ENCODE measurements around the gene ELMO1. TPM values are rescaled to one million over a fixed set of nuclear protein-coding genes. Genes with fewer than 3 reads are reported as not detected.

Gene ELMO1
- total RNA-seq, 6 donors from 2014 or later, result 51.4 to 204 (median 73.7) TPM

- Histone ChIP-seq H3K4me3 (no peak overlapping the region), H3K27me3 (no peaks in the 10 kb centered on the region), H3K9me3 (no peaks in the 10 kb centered on the region), H3K36me3 (no peaks in the 10 kb centered on the region), H3K4me1 (peaks cover 0 to 13% (median 7%) of the 10 kb centered on the region in 4 donors), H3K27ac (no peak overlapping the region)
- TF ChIP-seq EP300 (IDR thresholded peaks at IDR 0.05) (peak in 1 of 4 donors; percentile 66), POLR2A (IDR thresholded peaks at IDR 0.05) (no peak)
- DNase-seq (peak in 1 of 2 donors; percentile 74), ATAC-seq (ENCODE audit: low FRiP score in 2 of 2) (peak; percentile 61 to 75)
- WGBS, 2 donors, result 61 to 70% methylated on average over 3 of the region's 3 CpGs
Measured at GRCh38 chr7:36923943-36924436, 524.7 kb downstream of the ELMO1 start.

DNA sequence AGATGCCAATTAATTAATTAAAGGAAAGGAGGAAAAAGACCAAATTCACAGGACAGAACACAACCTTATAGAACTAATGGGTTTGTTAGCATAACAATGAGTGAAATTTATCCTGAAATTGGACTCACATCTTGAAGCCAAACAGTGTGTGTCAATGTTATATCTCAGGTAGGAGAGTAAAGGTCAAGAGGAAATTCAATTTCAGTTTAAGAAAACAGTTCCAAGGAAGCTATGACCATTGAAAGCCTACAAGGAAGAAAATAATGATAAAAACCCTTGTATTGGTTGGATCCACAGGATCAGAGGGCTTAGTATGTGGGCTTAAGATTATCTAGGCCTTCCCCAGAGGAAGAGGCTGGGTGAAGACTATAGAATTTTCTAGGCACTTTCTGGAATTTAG lies 525.5 kb downstream of the ELMO1 start:
- DNase-seq, result no peak
- Histone ChIP-seq H3K4me3 (no peak overlapping the region), H3K27me3 (no peaks in the 10 kb centered on the region), H3K4me1 (peaks cover 0 to 13% (median 7%) of the 10 kb centered on the region in 4 donors), H3K36me3 (no peaks in the 10 kb centered on the region), H3K9me3 (no peaks in the 10 kb centered on the region), H3K27ac (no peak overlapping the region)
- TF ChIP-seq POLR2AphosphoS5 (IDR thresholded peaks at IDR 0.05), result no peak
- ATAC-seq (ENCODE audit: low FRiP score in 2 of 2), result no peak

- no peak overlapping the region for H3K4me3 ChIP-seq
- no peak overlapping the region for H3K27ac ChIP-seq
- no peak for DNase-seq
- no peaks in the 10 kb centered on the region for H3K27me3 ChIP-seq
- 92 to 100% methylated on average over 1 of the region's 1 CpG for WGBS, 2 donors
- no peaks in the 10 kb centered on the region for H3K9me3 ChIP-seq
- TF ChIP-seq POLR2A (IDR thresholded peaks at IDR 0.05) (no peak), POLR2AphosphoS5 (IDR thresholded peaks at IDR 0.05) (no peak), EP300 (IDR thresholded peaks at IDR 0.05) (no peak)
- TF ChIP-seq, protein P1, sequence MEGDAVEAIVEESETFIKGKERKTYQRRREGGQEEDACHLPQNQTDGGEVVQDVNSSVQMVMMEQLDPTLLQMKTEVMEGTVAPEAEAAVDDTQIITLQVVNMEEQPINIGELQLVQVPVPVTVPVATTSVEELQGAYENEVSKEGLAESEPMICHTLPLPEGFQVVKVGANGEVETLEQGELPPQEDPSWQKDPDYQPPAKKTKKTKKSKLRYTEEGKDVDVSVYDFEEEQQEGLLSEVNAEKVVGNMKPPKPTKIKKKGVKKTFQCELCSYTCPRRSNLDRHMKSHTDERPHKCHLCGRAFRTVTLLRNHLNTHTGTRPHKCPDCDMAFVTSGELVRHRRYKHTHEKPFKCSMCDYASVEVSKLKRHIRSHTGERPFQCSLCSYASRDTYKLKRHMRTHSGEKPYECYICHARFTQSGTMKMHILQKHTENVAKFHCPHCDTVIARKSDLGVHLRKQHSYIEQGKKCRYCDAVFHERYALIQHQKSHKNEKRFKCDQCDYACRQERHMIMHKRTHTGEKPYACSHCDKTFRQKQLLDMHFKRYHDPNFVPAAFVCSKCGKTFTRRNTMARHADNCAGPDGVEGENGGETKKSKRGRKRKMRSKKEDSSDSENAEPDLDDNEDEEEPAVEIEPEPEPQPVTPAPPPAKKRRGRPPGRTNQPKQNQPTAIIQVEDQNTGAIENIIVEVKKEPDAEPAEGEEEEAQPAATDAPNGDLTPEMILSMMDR (IDR thresholded peaks at IDR 0.05), result no peak
- no peak for ATAC-seq (ENCODE audit: low FRiP score in 2 of 2)
- no peaks in the 10 kb centered on the region for H3K36me3 ChIP-seq
- H3K4me1 ChIP-seq, result peaks cover 0 to 13% (median 7%) of the 10 kb centered on the region in 4 donors
Measured at GRCh38 chr7:36920433-36920832, 528.2 kb downstream of the ELMO1 start.

GRCh38 chr7:36919738-36920137 lies 528.9 kb downstream of the ELMO1 start:
- Histone ChIP-seq H3K4me1 (peaks cover 0 to 11% (median 7%) of the 10 kb centered on the region in 4 donors), H3K27ac (no peak overlapping the region), H3K27me3 (no peaks in the 10 kb centered on the region), H3K36me3 (no peaks in the 10 kb centered on the region), H3K9me3 (no peaks in the 10 kb centered on the region), H3K4me3 (no peak overlapping the region)
- DNase-seq (no peak), ATAC-seq (ENCODE audit: low FRiP score in 2 of 2) (no peak)
- TF ChIP-seq POLR2A (IDR thresholded peaks at IDR 0.05) (no peak), EP300 (IDR thresholded peaks at IDR 0.05) (no peak), POLR2AphosphoS5 (IDR thresholded peaks at IDR 0.05) (no peak)
- TF ChIP-seq, protein P1 (IDR thresholded peaks at IDR 0.05), result no peak
- 68 to 80% methylated on average over 4 of the region's 4 CpGs for WGBS, 2 donors

GRCh38 chr7:36918591-36918990 lies 530.1 kb downstream of the ELMO1 start:
- whole genome bisulfite sequencing, 2 donors, result 89 to 93% methylated on average over 2 of the region's 2 CpGs
- Histone ChIP-seq H3K4me1 (no peaks in the 10 kb centered on the region), H3K9me3 (no peaks in the 10 kb centered on the region), H3K27me3 (no peaks in the 10 kb centered on the region), H3K36me3 (no peaks in the 10 kb centered on the region), H3K4me3 (no peak overlapping the region), H3K27ac (no peak overlapping the region)
- ATAC-seq (ENCODE audit: low FRiP score in 2 of 2) (no peak), DNase-seq (no peak)
- TF ChIP-seq POLR2A (IDR thresholded peaks at IDR 0.05) (no peak), EP300 (IDR thresholded peaks at IDR 0.05) (no peak), POLR2AphosphoS5 (IDR thresholded peaks at IDR 0.05) (no peak)
- TF ChIP-seq, protein P1 (IDR thresholded peaks at IDR 0.05), result no peak

DNA sequence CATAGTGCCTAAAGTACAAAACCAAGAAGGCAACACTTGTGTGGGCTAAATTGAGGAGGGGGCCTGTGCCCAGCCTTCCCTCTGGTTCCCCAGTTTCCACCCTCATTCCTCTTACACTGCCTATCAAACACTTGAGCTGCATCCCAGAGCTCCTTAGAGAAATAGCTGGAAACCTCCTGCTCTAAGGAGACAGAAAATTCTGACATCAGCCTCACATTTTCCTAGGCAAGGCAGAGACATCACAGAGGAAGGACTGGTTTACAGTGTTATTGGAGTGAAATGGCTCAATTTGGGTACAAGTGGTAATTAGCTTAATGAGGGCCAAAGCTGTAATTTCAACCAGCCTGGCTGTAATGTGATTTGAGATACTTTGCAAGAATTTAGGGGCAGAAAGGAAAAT lies 532.0 kb downstream of the ELMO1 start:
- Histone ChIP-seq H3K4me1 (no peaks in the 10 kb centered on the region), H3K27me3 (no peaks in the 10 kb centered on the region), H3K9me3 (no peaks in the 10 kb centered on the region), H3K27ac (no peak overlapping the region), H3K36me3 (no peaks in the 10 kb centered on the region), H3K4me3 (no peak overlapping the region)
- DNase-seq, result no peak
- TF ChIP-seq POLR2AphosphoS5 (IDR thresholded peaks at IDR 0.05), result no peak
- no peak for TF ChIP-seq POLR2A (IDR thresholded peaks at IDR 0.05)
- TF ChIP-seq, protein P1 (IDR thresholded peaks at IDR 0.05), result no peak
- TF ChIP-seq EP300 (IDR thresholded peaks at IDR 0.05), result no peak
- no peak for ATAC-seq (ENCODE audit: low FRiP score in 2 of 2)
